MM.1S (cell line): ENCODE results near the gene CAPN6.

Experiments
- DNase-seq: peaks from one replicate; pipeline ENCODE4 v3.0.0-alpha.2; 2015
- H2AFZ ChIP-seq: fragments of 300-600 bp; sonication (generic); 2 replicates; pipeline ENCODE4 v1.6.0; 2016; ENCODE audit warnings: antibody characterized with exemption, low read length
- H3F3A ChIP-seq: fragments of 300-600 bp; sonication (generic); 2 replicates; pipeline ENCODE4 v1.6.1; 2016; ENCODE audit warnings: mild to moderate bottlenecking, antibody characterized with exemption, low read length, moderate library complexity, mixed read lengths; ENCODE audit not compliant: insufficient read depth
- H3K27ac ChIP-seq: fragments of 300-600 bp; sonication (generic); 2 replicates; pipeline ENCODE4 v1.5.1; 2016; ENCODE audit warnings: mild to moderate bottlenecking, low read length
- H3K27me3 ChIP-seq: fragments of 300-600 bp; sonication (generic); replicated peaks from 2 replicates; pipeline ENCODE4 v1.6.0; 2016; ENCODE audit warnings: low read length; ENCODE audit not compliant: insufficient read depth
- H3K36me3 ChIP-seq: fragments of 300-600 bp; sonication (generic); replicated peaks from 2 replicates; pipeline ENCODE4 v1.6.1; 2016; ENCODE audit warnings: mild to moderate bottlenecking, low read length, mixed read lengths; ENCODE audit not compliant: insufficient read depth
- H3K4me1 ChIP-seq: fragments of 300-600 bp; sonication (generic); 2 replicates; pipeline ENCODE4 v1.6.1; 2016; ENCODE audit warnings: low read length, mixed read lengths
- H3K4me2 ChIP-seq: fragments of 300-600 bp; sonication (generic); 2 replicates; pipeline ENCODE4 v1.6.0; 2016; ENCODE audit warnings: low read depth, low read length
- H3K4me3 ChIP-seq: fragments of 300-600 bp; sonication (generic); 2 replicates; pipeline ENCODE4 v1.5.1; 2016; ENCODE audit warnings: low read length, mixed read lengths
- H3K79me2 ChIP-seq: fragments of 300-600 bp; sonication (generic); 2 replicates; pipeline ENCODE4 v1.6.1; 2016; ENCODE audit warnings: mixed run types, low read length, mixed read lengths
- H3K9ac ChIP-seq: fragments of 300-600 bp; sonication (generic); 2 replicates; pipeline ENCODE4 v1.6.1; 2016; ENCODE audit warnings: low read length, mixed read lengths
- H3K9me2 ChIP-seq: fragments of 300-600 bp; sonication (generic); replicated peaks from 2 replicates; pipeline ENCODE4 v1.6.1; 2016; ENCODE audit warnings: mild to moderate bottlenecking, low read length, mixed read lengths; ENCODE audit not compliant: insufficient read depth
- H3K9me3 ChIP-seq: fragments of 300-600 bp; sonication (generic); replicated peaks from 2 replicates; pipeline ENCODE4 v1.6.1; 2016; ENCODE audit warnings: mild to moderate bottlenecking, low read length, mixed read lengths; ENCODE audit not compliant: insufficient read depth
- H4K20me1 ChIP-seq: fragments of 300-600 bp; sonication (generic); 2 replicates; pipeline ENCODE4 v1.6.1; 2016; ENCODE audit warnings: mild to moderate bottlenecking, low read length, moderate library complexity, mixed read lengths; ENCODE audit not compliant: insufficient read depth
- EZH2 ChIP-seq: fragments of 300-600 bp; sonication (generic); optimal IDR thresholded peaks from 2 replicates; pipeline ENCODE3; 2017; ENCODE audit warnings: low read depth, mild to moderate bottlenecking, antibody characterized with exemption, low read length, mixed read lengths
- EZH2phosphoT487 ChIP-seq: fragments of 300-600 bp; sonication (generic); IDR thresholded peaks from 2 replicates; pipeline ENCODE4 v1.6.1; 2018; ENCODE audit warnings: antibody characterized with exemption, low read length
- TF ChIP-seq, protein P1 (sequence below): fragments of 300-600 bp; sonication (generic); IDR thresholded peaks from 2 replicates; pipeline ENCODE4 v1.5.1; 2016; ENCODE audit warnings: antibody characterized with exemption, low read length, mixed read lengths

The CAPN6 gene

DNA sequence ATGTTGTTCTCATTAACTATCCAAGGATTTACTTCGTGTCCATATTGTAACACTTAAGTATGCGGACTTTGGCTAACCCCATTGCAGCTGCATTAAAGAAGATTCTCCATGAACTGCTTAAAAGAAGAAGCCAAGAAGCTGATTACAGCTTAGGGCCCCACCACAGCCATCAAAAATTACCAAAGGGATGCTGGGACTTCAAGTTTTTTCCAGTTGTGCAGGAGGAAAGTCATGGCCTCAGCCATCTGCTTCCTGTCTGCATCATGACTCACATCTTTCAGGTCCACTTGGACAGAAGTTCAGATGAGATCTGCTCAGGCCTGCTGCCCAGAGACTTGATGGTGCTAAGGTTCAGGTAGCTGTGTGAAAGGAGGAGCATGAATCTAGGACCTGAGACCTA lies 38.8 kb upstream of the CAPN6 start:
- H3K4me3 ChIP-seq = no peak overlapping the region
- no peak for DNase-seq
- H3K27me3 ChIP-seq = no peaks in the 10 kb centered on the region
- TF ChIP-seq EZH2 = no peak
- no peak for TF ChIP-seq EZH2phosphoT487
- TF ChIP-seq, protein P1, sequence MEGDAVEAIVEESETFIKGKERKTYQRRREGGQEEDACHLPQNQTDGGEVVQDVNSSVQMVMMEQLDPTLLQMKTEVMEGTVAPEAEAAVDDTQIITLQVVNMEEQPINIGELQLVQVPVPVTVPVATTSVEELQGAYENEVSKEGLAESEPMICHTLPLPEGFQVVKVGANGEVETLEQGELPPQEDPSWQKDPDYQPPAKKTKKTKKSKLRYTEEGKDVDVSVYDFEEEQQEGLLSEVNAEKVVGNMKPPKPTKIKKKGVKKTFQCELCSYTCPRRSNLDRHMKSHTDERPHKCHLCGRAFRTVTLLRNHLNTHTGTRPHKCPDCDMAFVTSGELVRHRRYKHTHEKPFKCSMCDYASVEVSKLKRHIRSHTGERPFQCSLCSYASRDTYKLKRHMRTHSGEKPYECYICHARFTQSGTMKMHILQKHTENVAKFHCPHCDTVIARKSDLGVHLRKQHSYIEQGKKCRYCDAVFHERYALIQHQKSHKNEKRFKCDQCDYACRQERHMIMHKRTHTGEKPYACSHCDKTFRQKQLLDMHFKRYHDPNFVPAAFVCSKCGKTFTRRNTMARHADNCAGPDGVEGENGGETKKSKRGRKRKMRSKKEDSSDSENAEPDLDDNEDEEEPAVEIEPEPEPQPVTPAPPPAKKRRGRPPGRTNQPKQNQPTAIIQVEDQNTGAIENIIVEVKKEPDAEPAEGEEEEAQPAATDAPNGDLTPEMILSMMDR = no peak
- no peaks in the 10 kb centered on the region for H3K79me2 ChIP-seq
- H2AFZ ChIP-seq = no peak overlapping the region
- no peaks in the 10 kb centered on the region for H3K9me3 ChIP-seq
- no peak overlapping the region for H3K4me2 ChIP-seq
- H3K4me1 ChIP-seq = no peaks in the 10 kb centered on the region
- no peaks in the 10 kb centered on the region for H3F3A ChIP-seq
- H3K9me2 ChIP-seq = no peaks in the 10 kb centered on the region
- H4K20me1 ChIP-seq = no peaks in the 10 kb centered on the region
- H3K9ac ChIP-seq = no peak overlapping the region
- H3K36me3 ChIP-seq = no peaks in the 10 kb centered on the region
- no peak overlapping the region for H3K27ac ChIP-seq

DNA sequence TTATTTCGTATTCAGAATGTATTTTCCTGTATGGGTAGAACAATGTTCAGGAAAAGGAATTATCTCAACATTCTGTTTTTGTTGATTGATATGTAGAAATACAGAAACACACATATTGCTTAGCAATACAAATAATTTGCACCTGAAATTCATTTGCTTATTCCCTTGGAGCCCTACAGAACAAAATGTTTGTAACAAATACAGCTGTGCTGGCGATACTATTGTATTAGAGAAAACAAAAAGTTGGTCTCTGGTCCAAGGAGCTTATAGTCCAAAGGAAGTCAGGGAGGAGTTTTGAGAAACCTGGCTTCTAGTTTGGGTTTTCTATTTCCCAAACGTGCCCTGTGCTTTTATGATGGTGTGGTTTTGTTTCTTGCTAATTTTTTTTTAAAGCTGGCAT lies 37.8 kb upstream of the CAPN6 start:
- no peak overlapping the region for H3K4me3 ChIP-seq
- no peak overlapping the region for H3K27ac ChIP-seq
- TF ChIP-seq EZH2phosphoT487 (no peak), EZH2 (no peak)
- TF ChIP-seq, protein P1 = no peak
- H3K9ac ChIP-seq = no peak overlapping the region
- H3K4me2 ChIP-seq = no peak overlapping the region
- no peaks in the 10 kb centered on the region for H4K20me1 ChIP-seq
- no peaks in the 10 kb centered on the region for H3K9me3 ChIP-seq
- H2AFZ ChIP-seq = no peak overlapping the region
- H3K79me2 ChIP-seq = no peaks in the 10 kb centered on the region
- DNase-seq = no peak
- H3K36me3 ChIP-seq = no peaks in the 10 kb centered on the region
- no peaks in the 10 kb centered on the region for H3K27me3 ChIP-seq
- H3F3A ChIP-seq = no peaks in the 10 kb centered on the region
- H3K4me1 ChIP-seq = no peaks in the 10 kb centered on the region
- H3K9me2 ChIP-seq = no peaks in the 10 kb centered on the region

DNA sequence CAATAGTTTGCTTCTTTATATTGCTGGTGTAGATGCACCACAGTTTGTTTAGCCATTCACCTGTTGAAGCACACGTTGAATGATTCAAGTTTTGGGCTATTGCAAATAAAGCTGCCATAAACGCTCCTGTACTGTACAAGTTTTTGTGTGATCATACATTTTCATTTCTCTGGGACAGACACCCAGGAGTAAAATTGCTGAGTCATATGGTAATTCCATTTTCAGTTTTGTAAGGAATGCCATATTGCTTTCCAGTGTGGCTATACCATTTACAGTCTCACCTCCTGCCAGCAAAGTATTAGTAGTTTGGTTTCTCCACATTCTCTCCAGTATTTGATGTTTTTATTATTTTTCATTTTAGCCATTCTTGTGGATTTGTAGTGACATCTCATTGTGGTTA lies 32.0 kb upstream of the CAPN6 start:
- H3K79me2 ChIP-seq = no peaks in the 10 kb centered on the region
- H3K4me1 ChIP-seq = no peaks in the 10 kb centered on the region
- no peaks in the 10 kb centered on the region for H3K27me3 ChIP-seq
- TF ChIP-seq EZH2phosphoT487 = no peak
- TF ChIP-seq EZH2 = no peak
- TF ChIP-seq, protein P1 = no peak
- H3K4me3 ChIP-seq = no peak overlapping the region
- no peak overlapping the region for H3K9ac ChIP-seq
- H3K36me3 ChIP-seq = no peaks in the 10 kb centered on the region
- no peaks in the 10 kb centered on the region for H3F3A ChIP-seq
- H3K4me2 ChIP-seq = no peak overlapping the region
- H3K9me3 ChIP-seq = no peaks in the 10 kb centered on the region
- H3K9me2 ChIP-seq = no peaks in the 10 kb centered on the region
- H3K27ac ChIP-seq = no peak overlapping the region
- no peaks in the 10 kb centered on the region for H4K20me1 ChIP-seq
- no peak overlapping the region for H2AFZ ChIP-seq
- DNase-seq = no peak
